ENCODE data around the gene CAPZB. TPM values are rescaled to one million over a fixed set of nuclear protein-coding genes. Genes with fewer than 3 reads are reported as not detected.

The CAPZB gene
- total RNA-seq, 1 experiment from 2014 or later: 348 TPM

GRCh38 chr1:19495799-19496526 lies 10.6 kb upstream of the CAPZB start:
- H4K8ac ChIP-seq (replicated peaks; ENCODE audit: insufficient read length, low read depth, low read length): no peak overlapping the region
- H2BK5ac ChIP-seq (ENCODE audit: insufficient read length, low read length): no peak overlapping the region
- no peak for DNase-seq
- no peak overlapping the region for H3K18ac ChIP-seq (ENCODE audit: insufficient read length, low read depth, low read length)
- H3K56ac ChIP-seq (ENCODE audit: insufficient read length, low read depth, low read length): no peak overlapping the region
- no peak overlapping the region for H2AFZ ChIP-seq (ENCODE audit: low read length)
- H4K20me1 ChIP-seq (ENCODE audit: control insufficient read depth, insufficient read depth, insufficient read length): no peaks in the 10 kb centered on the region
- no peak overlapping the region for H2AK5ac ChIP-seq (ENCODE audit: insufficient read length, low read length)
- Mint-ChIP-seq H3K27me3 (ENCODE audit: low read depth) (peaks cover 5% of the 10 kb centered on the region), H3K27ac (no peak overlapping the region), H3K36me3 (ENCODE audit: insufficient read depth in 1 of 3, low read depth in 3 of 3) (no peaks in the 10 kb centered on the region; a peak in 2 of 7 replicates), H3K9me3 (peaks cover 0 to 2% of the 10 kb centered on the region in 2 experiments; a peak in 3 of 5 replicates), H3K4me1 (no peaks in the 10 kb centered on the region; a peak in 2 of 4 replicates), H3K4me3 (no peak overlapping the region)
- H2BK15ac ChIP-seq (ENCODE audit: low read depth, low read length): no peak overlapping the region
- no peak overlapping the region for H3K9ac ChIP-seq (ENCODE audit: extremely low read depth, insufficient read length, low read length)
- no CpG with 5 or more reads among the region's 3 CpGs for WGBS (ENCODE audit: extremely low coverage, insufficient read length, low lambda C conversion rate)
- TF ChIP-seq, protein P1, sequence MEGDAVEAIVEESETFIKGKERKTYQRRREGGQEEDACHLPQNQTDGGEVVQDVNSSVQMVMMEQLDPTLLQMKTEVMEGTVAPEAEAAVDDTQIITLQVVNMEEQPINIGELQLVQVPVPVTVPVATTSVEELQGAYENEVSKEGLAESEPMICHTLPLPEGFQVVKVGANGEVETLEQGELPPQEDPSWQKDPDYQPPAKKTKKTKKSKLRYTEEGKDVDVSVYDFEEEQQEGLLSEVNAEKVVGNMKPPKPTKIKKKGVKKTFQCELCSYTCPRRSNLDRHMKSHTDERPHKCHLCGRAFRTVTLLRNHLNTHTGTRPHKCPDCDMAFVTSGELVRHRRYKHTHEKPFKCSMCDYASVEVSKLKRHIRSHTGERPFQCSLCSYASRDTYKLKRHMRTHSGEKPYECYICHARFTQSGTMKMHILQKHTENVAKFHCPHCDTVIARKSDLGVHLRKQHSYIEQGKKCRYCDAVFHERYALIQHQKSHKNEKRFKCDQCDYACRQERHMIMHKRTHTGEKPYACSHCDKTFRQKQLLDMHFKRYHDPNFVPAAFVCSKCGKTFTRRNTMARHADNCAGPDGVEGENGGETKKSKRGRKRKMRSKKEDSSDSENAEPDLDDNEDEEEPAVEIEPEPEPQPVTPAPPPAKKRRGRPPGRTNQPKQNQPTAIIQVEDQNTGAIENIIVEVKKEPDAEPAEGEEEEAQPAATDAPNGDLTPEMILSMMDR (conservative IDR thresholded peaks at IDR 0.05): no peak
- H3K23ac ChIP-seq (ENCODE audit: insufficient read length, low read depth, low read length): no peak overlapping the region
- H2BK120ac ChIP-seq (ENCODE audit: low read depth, low read length, poor library complexity, severe bottlenecking): no peak overlapping the region
- no peak overlapping the region for H3T11ph ChIP-seq (ENCODE audit: low read length)
- H3K27me3 ChIP-seq (ENCODE audit: insufficient read depth, low read length): no peaks in the 10 kb centered on the region
- H3K4me2 ChIP-seq (ENCODE audit: insufficient read depth, insufficient read length, low read length): no peak overlapping the region
- H2BK20ac ChIP-seq (ENCODE audit: low read depth, low read length, poor library complexity, severe bottlenecking): no peak overlapping the region
- no peak overlapping the region for H4K91ac ChIP-seq (ENCODE audit: insufficient read length, low read depth, low read length)
- H3K9me3 ChIP-seq (ENCODE audit: control insufficient read depth, low read depth, low read length): no peaks in the 10 kb centered on the region
- H3K4me1 ChIP-seq (ENCODE audit: insufficient read depth, low read length): no peaks in the 10 kb centered on the region
- H4K5ac ChIP-seq (ENCODE audit: insufficient read length, low read depth, low read length): no peak overlapping the region
- H3K4ac ChIP-seq (ENCODE audit: low read depth, low read length): no peak overlapping the region
- no peak overlapping the region for H2BK12ac ChIP-seq (ENCODE audit: insufficient read length, low read depth, low read length)
- H3K79me1 ChIP-seq (ENCODE audit: insufficient read depth, low read depth, low read length, poor library complexity, severe bottlenecking): no peaks in the 10 kb centered on the region
- H3K14ac ChIP-seq (ENCODE audit: insufficient read depth, low read length): no peak overlapping the region
- H3K23me2 ChIP-seq (ENCODE audit: insufficient read length, low read depth, low read length, poor library complexity, severe bottlenecking): no peaks in the 10 kb centered on the region
- H3K79me2 ChIP-seq (ENCODE audit: insufficient read depth, low read length): no peaks in the 10 kb centered on the region
- no peak overlapping the region for H3K27ac ChIP-seq (ENCODE audit: insufficient read length, low read depth, low read length)

Data from H9 (cell line).